Measurements from ENCODE around the gene PHKB. TPM values are rescaled to one million over a fixed set of nuclear protein-coding genes. Genes with fewer than 3 reads are reported as not detected.

The PHKB gene
- polyA plus RNA-seq, 1 donor (not counting 4 experiments of a cell fraction or from before 2014, with no cell fraction given), result 71.7 TPM

DNA sequence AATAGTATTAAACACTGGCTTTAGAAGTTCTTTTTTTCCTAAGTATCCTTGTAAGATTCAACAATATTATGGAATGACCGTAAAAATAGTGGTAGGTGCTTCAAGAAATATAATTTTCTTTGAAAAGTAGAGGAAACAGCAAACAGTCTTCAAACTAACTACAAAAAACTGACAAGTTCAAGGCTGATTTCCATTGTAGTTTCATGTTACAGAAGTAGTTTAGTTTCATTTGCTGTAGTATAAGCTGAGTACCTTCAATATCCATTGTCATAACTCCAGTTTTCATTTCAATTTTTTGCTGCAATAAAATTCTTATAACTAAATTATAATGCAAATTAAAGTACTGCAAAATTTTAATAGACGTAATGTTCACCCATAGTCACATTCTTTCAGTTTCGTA, 19.3 kb downstream of the PHKB start:
- Histone ChIP-seq H2AFZ (ENCODE audit: control insufficient read depth, low read length) (no peak overlapping the region), H3K9ac (ENCODE audit: control insufficient read depth, extremely low read depth, insufficient read depth, low read length) (no peak overlapping the region), H3K4me1 (ENCODE audit: control insufficient read depth, extremely low read depth, insufficient read depth, low read length) (peaks cover 12% of the 10 kb centered on the region), H4K20me1 (ENCODE audit: control insufficient read depth, extremely low read depth, insufficient read depth, low read length) (no peaks in the 10 kb centered on the region), H3K36me3 (ENCODE audit: control insufficient read depth in 2 of 2, extremely low read depth in 1 of 2, insufficient read depth in 2 of 2, low read length in 2 of 2) (no peaks in the 10 kb centered on the region), H3K9me1 (ENCODE audit: control insufficient read depth, extremely low read depth, insufficient read depth, low read length) (no peaks in the 10 kb centered on the region), H3K9me3 (ENCODE audit: control insufficient read depth, low read depth, low read length) (no peaks in the 10 kb centered on the region), H3K4me2 (ENCODE audit: control insufficient read depth, extremely low read depth, insufficient read depth, low read depth, low read length) (no peak overlapping the region), H3K27ac (ENCODE audit: control insufficient read depth, insufficient read depth, low read length) (no peak overlapping the region), H3K4me3 (ENCODE audit: control insufficient read depth in 2 of 3, extremely low read depth in 1 of 3, insufficient read depth in 2 of 3, low read depth in 1 of 3, low read length in 3 of 3) (no peak overlapping the region), H3K79me2 (ENCODE audit: control insufficient read depth, insufficient read depth, low read length) (peaks cover 13% of the 10 kb centered on the region), H3K27me3 (ENCODE audit: control insufficient read depth, extremely low read depth, insufficient read depth, low read length) (no peaks in the 10 kb centered on the region)
- TF ChIP-seq, protein P1, sequence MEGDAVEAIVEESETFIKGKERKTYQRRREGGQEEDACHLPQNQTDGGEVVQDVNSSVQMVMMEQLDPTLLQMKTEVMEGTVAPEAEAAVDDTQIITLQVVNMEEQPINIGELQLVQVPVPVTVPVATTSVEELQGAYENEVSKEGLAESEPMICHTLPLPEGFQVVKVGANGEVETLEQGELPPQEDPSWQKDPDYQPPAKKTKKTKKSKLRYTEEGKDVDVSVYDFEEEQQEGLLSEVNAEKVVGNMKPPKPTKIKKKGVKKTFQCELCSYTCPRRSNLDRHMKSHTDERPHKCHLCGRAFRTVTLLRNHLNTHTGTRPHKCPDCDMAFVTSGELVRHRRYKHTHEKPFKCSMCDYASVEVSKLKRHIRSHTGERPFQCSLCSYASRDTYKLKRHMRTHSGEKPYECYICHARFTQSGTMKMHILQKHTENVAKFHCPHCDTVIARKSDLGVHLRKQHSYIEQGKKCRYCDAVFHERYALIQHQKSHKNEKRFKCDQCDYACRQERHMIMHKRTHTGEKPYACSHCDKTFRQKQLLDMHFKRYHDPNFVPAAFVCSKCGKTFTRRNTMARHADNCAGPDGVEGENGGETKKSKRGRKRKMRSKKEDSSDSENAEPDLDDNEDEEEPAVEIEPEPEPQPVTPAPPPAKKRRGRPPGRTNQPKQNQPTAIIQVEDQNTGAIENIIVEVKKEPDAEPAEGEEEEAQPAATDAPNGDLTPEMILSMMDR (optimal IDR thresholded peaks at IDR 0.05 in 1 of 3, IDR thresholded peaks at IDR 0.05 in 1 of 3, conservative IDR thresholded peaks at IDR 0.05 in 1 of 3; ENCODE audit: extremely low read depth in 1 of 3, insufficient read depth in 2 of 3, low read length in 3 of 3), result no peak
- no peak for TF ChIP-seq EZH2 (IDR thresholded peaks at IDR 0.05; ENCODE audit: low read length)
- no peak for FAIRE-seq
- dilution Hi-C loops (cut with MboI; ENCODE audit: extremely low pct_ligation_motif_present, low sequenced_read_pairs), result no loop called here
- DNase-seq (ENCODE audit: low read depth, low spot score), result no peak

DNA sequence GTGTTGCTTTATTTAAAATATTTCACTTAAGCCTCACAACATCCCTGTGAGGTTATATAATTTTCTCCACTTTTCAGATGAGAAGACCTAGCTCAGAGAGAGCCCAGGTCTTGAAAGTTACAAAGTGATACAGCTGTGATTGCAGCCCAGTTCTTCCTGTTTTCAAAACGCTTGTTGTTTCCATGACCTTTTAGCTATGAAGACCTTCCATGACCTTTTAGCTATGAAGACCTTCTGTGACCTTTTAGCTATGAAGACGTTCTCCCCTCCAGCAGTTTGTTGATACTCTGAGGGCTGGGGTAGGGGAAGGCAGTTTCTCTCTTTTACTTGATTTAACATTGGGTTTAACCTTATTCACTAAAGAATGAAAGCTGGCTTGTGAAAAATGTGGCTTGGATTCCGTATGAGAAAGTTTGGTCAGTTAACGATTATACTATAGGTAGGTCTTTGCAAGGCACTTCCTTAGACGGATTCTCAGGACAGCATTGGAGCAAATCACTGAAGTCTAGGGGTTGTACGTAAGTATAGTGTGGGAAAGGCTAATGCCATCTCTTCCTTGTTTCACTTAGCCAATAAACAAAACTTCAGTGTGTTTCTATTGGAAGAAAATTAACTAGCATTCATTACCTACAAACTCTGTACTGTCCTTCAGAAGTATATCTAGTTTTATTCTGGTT, 20.7 kb downstream of the PHKB start:
- TF ChIP-seq, protein P1 (optimal IDR thresholded peaks at IDR 0.05 in 1 of 3, IDR thresholded peaks at IDR 0.05 in 1 of 3, conservative IDR thresholded peaks at IDR 0.05 in 1 of 3; ENCODE audit: extremely low read depth in 1 of 3, insufficient read depth in 2 of 3, low read length in 3 of 3), result no peak
- TF ChIP-seq EZH2 (IDR thresholded peaks at IDR 0.05; ENCODE audit: low read length), result no peak
- no peak for DNase-seq (ENCODE audit: low read depth, low spot score)
- Histone ChIP-seq H3K4me2 (ENCODE audit: control insufficient read depth, extremely low read depth, insufficient read depth, low read depth, low read length) (no peak overlapping the region), H3K4me1 (ENCODE audit: control insufficient read depth, extremely low read depth, insufficient read depth, low read length) (peaks cover 6% of the 10 kb centered on the region), H2AFZ (ENCODE audit: control insufficient read depth, low read length) (no peak overlapping the region), H3K9me1 (ENCODE audit: control insufficient read depth, extremely low read depth, insufficient read depth, low read length) (no peaks in the 10 kb centered on the region), H3K9me3 (ENCODE audit: control insufficient read depth, low read depth, low read length) (no peaks in the 10 kb centered on the region), H3K4me3 (ENCODE audit: control insufficient read depth in 2 of 3, extremely low read depth in 1 of 3, insufficient read depth in 2 of 3, low read depth in 1 of 3, low read length in 3 of 3) (no peak overlapping the region), H3K27ac (ENCODE audit: control insufficient read depth, insufficient read depth, low read length) (no peak overlapping the region), H3K79me2 (ENCODE audit: control insufficient read depth, insufficient read depth, low read length) (peaks cover 14% of the 10 kb centered on the region), H3K9ac (ENCODE audit: control insufficient read depth, extremely low read depth, insufficient read depth, low read length) (no peak overlapping the region), H4K20me1 (ENCODE audit: control insufficient read depth, extremely low read depth, insufficient read depth, low read length) (no peaks in the 10 kb centered on the region), H3K27me3 (ENCODE audit: control insufficient read depth, extremely low read depth, insufficient read depth, low read length) (no peaks in the 10 kb centered on the region), H3K36me3 (ENCODE audit: control insufficient read depth in 2 of 2, extremely low read depth in 1 of 2, insufficient read depth in 2 of 2, low read length in 2 of 2) (no peaks in the 10 kb centered on the region)
- FAIRE-seq, result no peak
- dilution Hi-C loops (cut with MboI; ENCODE audit: extremely low pct_ligation_motif_present, low sequenced_read_pairs), result no loop called here
